ENCODE measurements around the gene CCDC88C. TPM values are rescaled to one million over a fixed set of nuclear protein-coding genes. Genes with fewer than 3 reads are reported as not detected.

The CCDC88C gene
- total RNA-seq, 1 donor from 2014 or later = 9.4 TPM

DNA sequence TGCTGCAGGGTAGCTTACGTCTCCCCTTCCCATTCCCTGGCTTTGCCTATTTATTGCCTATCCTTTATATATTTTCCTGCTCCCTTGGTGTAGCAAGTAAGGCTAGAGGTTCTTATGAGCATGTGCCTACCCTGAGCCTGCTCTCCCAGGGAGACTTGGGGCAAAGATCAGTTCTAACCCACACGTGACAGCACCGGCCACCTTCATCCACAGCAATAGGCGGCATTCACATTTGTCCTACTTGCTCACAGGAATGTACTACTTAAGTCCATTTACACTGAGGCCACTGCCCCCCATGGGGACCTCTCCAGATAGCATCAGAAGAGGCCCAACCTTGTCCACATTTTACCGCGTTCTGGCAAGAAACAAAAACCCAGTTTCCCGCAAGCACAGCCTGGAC lies 181.8 kb downstream of the CCDC88C start:
- Histone ChIP-seq H3K27me3 (ENCODE audit: control insufficient read depth in 3 of 3, insufficient read depth in 3 of 3, low read length in 3 of 3) (no peaks in the 10 kb centered on the region), H3K4me1 (ENCODE audit: control insufficient read depth in 3 of 3, insufficient read depth in 3 of 3, low read length in 3 of 3) (peaks cover 2 to 7% (median 2%) of the 10 kb centered on the region in 3 donors), H3K36me3 (ENCODE audit: control insufficient read depth in 3 of 3, insufficient read depth in 3 of 3, low read length in 3 of 3) (peaks cover 0 to 5% (median 0%) of the 10 kb centered on the region in 3 donors), H3K4me3 (ENCODE audit: low read length in 3 of 3) (no peak overlapping the region), H3K9ac (ENCODE audit: low read depth in 1 of 3, low read length in 3 of 3) (no peak overlapping the region), H3K27ac (ENCODE audit: low read depth, low read length) (no peak overlapping the region), H3K9me3 (ENCODE audit: control insufficient read depth in 3 of 3, low read length in 3 of 3) (peaks cover 0 to 4% (median 0%) of the 10 kb centered on the region in 3 donors)

DNA sequence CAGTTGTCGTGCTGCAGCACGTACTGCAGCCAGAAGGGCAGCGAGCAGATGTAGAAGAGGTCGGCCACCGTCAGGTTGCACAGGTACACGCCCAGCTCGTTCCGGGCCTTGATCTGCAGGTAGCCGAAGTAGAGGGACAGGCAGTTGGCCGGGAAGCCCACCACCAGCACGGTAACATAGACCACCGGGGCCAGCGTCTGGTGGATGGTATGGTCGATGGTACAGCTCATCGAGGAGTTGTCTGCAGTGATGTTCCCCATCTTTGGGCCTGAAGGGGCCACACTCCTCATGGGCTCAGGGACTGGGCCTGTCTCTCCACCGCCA lies 182.9 kb downstream of the CCDC88C start:
- H3K4me1 ChIP-seq (ENCODE audit: control insufficient read depth in 3 of 3, insufficient read depth in 3 of 3, low read length in 3 of 3) = peaks cover 2 to 7% (median 2%) of the 10 kb centered on the region in 3 donors
- peaks cover 0 to 8% (median 4%) of the 10 kb centered on the region in 3 donors for H3K36me3 ChIP-seq (ENCODE audit: control insufficient read depth in 3 of 3, insufficient read depth in 3 of 3, low read length in 3 of 3)
- no peak overlapping the region for H3K27ac ChIP-seq (ENCODE audit: low read depth, low read length)
- no peak overlapping the region for H3K9ac ChIP-seq (ENCODE audit: low read depth in 1 of 3, low read length in 3 of 3)
- peaks cover 0 to 4% (median 0%) of the 10 kb centered on the region in 3 donors for H3K9me3 ChIP-seq (ENCODE audit: control insufficient read depth in 3 of 3, low read length in 3 of 3)
- H3K27me3 ChIP-seq (ENCODE audit: control insufficient read depth in 3 of 3, insufficient read depth in 3 of 3, low read length in 3 of 3) = no peaks in the 10 kb centered on the region
- no peak overlapping the region for H3K4me3 ChIP-seq (ENCODE audit: low read length in 3 of 3)

DNA sequence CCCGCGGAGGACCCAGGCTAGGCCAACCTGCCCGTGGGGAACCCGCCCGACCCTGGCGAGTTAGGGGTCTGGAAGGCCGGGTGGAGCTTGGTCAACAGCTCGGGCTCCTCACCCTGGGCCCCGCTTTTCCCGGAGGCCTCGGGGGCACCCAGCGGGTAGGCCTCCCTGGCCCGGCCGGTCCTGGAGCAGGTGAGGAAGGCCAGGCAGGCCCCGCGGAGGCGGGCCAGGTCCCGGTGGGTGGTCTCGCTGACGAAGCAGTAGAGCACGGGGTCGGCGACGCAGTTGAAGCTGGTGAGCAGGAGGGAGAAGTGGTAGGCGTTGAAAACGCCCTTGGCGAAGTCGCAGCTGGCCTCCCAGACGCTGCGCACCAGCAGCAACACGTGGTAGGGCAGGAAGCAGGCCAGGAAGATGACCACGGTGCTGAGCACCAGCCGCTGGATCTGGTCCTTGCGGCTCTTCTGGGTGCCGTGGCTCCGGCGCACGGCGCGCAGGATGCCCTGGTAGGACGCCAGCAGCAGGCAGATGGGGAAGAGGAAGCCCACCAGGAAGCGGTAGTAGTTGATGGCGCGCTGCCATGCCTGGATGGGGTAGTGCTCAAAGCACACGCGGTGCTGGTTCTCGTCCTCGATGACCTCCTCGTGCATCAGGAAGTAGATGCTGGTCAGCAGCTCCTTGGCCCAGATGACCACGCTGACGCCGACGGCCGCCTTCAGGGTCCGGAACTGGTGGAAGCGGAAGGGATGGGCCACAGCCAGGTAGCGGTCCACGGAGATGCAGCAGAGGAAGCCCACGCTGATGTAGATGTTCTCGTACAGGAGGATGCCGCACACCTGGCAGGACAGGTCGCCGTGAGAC lies 183.5 kb downstream of the CCDC88C start:
- H3K27ac ChIP-seq (ENCODE audit: low read depth, low read length) = no peak overlapping the region
- H3K4me1 ChIP-seq (ENCODE audit: control insufficient read depth in 3 of 3, insufficient read depth in 3 of 3, low read length in 3 of 3) = peaks cover 2 to 7% (median 2%) of the 10 kb centered on the region in 3 donors
- no peak overlapping the region for H3K4me3 ChIP-seq (ENCODE audit: low read length in 3 of 3)
- peaks cover 0 to 4% (median 0%) of the 10 kb centered on the region in 3 donors for H3K9me3 ChIP-seq (ENCODE audit: control insufficient read depth in 3 of 3, low read length in 3 of 3)
- H3K9ac ChIP-seq (ENCODE audit: low read depth in 1 of 3, low read length in 3 of 3) = no peak overlapping the region
- H3K27me3 ChIP-seq (ENCODE audit: control insufficient read depth in 3 of 3, insufficient read depth in 3 of 3, low read length in 3 of 3) = no peaks in the 10 kb centered on the region
- H3K36me3 ChIP-seq (ENCODE audit: control insufficient read depth in 3 of 3, insufficient read depth in 3 of 3, low read length in 3 of 3) = peaks cover 0 to 13% (median 10%) of the 10 kb centered on the region in 3 donors

DNA sequence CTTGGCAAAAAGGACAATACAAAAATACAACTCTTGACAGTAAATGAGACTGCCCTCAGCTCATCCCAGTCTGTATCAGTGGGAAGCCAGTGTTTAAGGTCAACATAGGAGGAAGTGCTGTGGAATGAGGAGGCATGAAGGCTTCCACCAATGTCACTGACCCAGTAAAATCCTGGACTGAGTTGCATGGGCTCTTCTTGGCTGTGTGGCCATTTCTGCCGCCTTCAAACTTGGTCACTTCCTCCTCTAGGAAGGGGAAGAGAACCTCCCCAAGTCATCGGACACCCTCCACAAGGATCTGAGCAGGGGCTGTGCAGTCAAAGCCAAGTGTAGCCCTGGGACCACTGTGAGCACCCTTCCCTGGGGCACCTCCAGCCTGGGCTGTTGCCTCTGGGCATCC lies 185.0 kb downstream of the CCDC88C start:
- no peaks in the 10 kb centered on the region for H3K27me3 ChIP-seq (ENCODE audit: control insufficient read depth in 3 of 3, insufficient read depth in 3 of 3, low read length in 3 of 3)
- H3K9me3 ChIP-seq (ENCODE audit: control insufficient read depth in 3 of 3, low read length in 3 of 3) = peaks cover 0 to 4% (median 0%) of the 10 kb centered on the region in 3 donors
- no peak overlapping the region for H3K9ac ChIP-seq (ENCODE audit: low read depth in 1 of 3, low read length in 3 of 3)
- H3K27ac ChIP-seq (ENCODE audit: low read depth, low read length) = no peak overlapping the region
- no peak overlapping the region for H3K4me3 ChIP-seq (ENCODE audit: low read length in 3 of 3)
- H3K4me1 ChIP-seq (ENCODE audit: control insufficient read depth in 3 of 3, insufficient read depth in 3 of 3, low read length in 3 of 3) = peaks cover 2 to 7% (median 2%) of the 10 kb centered on the region in 3 donors
- peaks cover 7 to 18% (median 16%) of the 10 kb centered on the region in 3 donors for H3K36me3 ChIP-seq (ENCODE audit: control insufficient read depth in 3 of 3, insufficient read depth in 3 of 3, low read length in 3 of 3)

GRCh38 chr14:91232052-91232451 lies 185.6 kb downstream of the CCDC88C start:
- H3K36me3 ChIP-seq (ENCODE audit: control insufficient read depth in 3 of 3, insufficient read depth in 3 of 3, low read length in 3 of 3) = peaks cover 12 to 22% (median 16%) of the 10 kb centered on the region in 3 donors
- H3K9me3 ChIP-seq (ENCODE audit: control insufficient read depth in 3 of 3, low read length in 3 of 3) = peaks cover 0 to 4% (median 0%) of the 10 kb centered on the region in 3 donors
- no peak overlapping the region for H3K4me3 ChIP-seq (ENCODE audit: low read length in 3 of 3)
- peaks cover 2 to 7% (median 2%) of the 10 kb centered on the region in 3 donors for H3K4me1 ChIP-seq (ENCODE audit: control insufficient read depth in 3 of 3, insufficient read depth in 3 of 3, low read length in 3 of 3)
- no peak overlapping the region for H3K9ac ChIP-seq (ENCODE audit: low read depth in 1 of 3, low read length in 3 of 3)
- H3K27me3 ChIP-seq (ENCODE audit: control insufficient read depth in 3 of 3, insufficient read depth in 3 of 3, low read length in 3 of 3) = no peaks in the 10 kb centered on the region
- H3K27ac ChIP-seq (ENCODE audit: low read depth, low read length) = no peak overlapping the region

DNA sequence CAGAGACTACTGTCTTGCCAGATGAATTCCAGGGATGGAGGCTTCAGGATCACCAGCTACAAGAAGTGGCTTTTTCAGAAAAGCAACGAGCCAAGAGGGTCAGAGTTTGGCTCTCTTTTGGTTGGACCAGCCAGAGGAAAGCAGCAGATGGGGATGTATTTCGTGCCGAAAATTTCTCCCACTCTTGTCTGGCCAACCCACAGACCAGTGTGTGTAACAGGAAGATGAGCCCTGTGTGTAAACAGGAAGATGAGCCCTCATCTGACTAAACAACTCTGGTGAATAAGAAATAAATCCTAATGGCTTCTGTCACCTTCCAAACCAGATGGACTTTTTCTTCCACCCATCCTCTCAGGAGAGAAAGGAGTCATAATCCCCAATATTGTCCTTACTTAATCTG lies 186.2 kb downstream of the CCDC88C start:
- Histone ChIP-seq H3K4me1 (ENCODE audit: control insufficient read depth in 3 of 3, insufficient read depth in 3 of 3, low read length in 3 of 3) (peaks cover 2 to 7% (median 2%) of the 10 kb centered on the region in 3 donors), H3K27me3 (ENCODE audit: control insufficient read depth in 3 of 3, insufficient read depth in 3 of 3, low read length in 3 of 3) (no peaks in the 10 kb centered on the region), H3K9me3 (ENCODE audit: control insufficient read depth in 3 of 3, low read length in 3 of 3) (peaks cover 0 to 4% (median 0%) of the 10 kb centered on the region in 3 donors), H3K9ac (ENCODE audit: low read depth in 1 of 3, low read length in 3 of 3) (no peak overlapping the region), H3K4me3 (ENCODE audit: low read length in 3 of 3) (no peak overlapping the region), H3K27ac (ENCODE audit: low read depth, low read length) (no peak overlapping the region), H3K36me3 (ENCODE audit: control insufficient read depth in 3 of 3, insufficient read depth in 3 of 3, low read length in 3 of 3) (peaks cover 12 to 22% (median 16%) of the 10 kb centered on the region in 3 donors)

DNA sequence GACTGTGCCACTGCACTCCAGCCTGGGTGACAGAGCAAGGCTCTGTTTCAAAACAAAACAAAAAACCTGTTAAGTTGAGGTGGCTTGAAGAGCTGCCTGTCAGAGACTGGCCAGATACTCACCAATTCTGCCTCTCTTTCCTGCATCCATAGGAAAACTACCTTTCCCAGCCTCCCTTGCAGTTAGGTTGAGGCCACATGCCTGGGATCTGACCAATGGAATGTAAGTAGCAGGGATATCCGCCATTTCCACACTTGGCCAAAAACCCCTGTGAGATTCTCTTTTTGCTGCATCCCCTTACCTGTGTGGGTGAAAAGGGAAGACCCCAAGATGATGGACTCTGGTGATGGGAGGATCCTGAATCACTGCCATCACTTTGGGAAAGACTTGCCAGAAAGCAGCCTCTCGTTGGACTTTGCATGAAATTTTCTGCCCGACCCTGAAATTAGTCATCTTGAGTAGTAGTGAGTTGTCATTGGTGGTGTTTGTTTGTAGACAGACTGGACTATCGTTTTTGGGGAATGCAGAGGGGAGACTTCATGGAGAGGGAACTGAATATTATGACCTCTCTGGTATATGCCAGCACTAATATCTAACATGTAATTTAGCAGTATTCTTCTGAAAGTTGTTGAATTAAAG lies 187.1 kb downstream of the CCDC88C start:
- no peak overlapping the region for H3K27ac ChIP-seq (ENCODE audit: low read depth, low read length)
- no peak overlapping the region for H3K9ac ChIP-seq (ENCODE audit: low read depth in 1 of 3, low read length in 3 of 3)
- peaks cover 12 to 22% (median 16%) of the 10 kb centered on the region in 3 donors for H3K36me3 ChIP-seq (ENCODE audit: control insufficient read depth in 3 of 3, insufficient read depth in 3 of 3, low read length in 3 of 3)
- no peak overlapping the region for H3K4me3 ChIP-seq (ENCODE audit: low read length in 3 of 3)
- no peaks in the 10 kb centered on the region for H3K27me3 ChIP-seq (ENCODE audit: control insufficient read depth in 3 of 3, insufficient read depth in 3 of 3, low read length in 3 of 3)
- H3K9me3 ChIP-seq (ENCODE audit: control insufficient read depth in 3 of 3, low read length in 3 of 3) = peaks cover 0 to 4% (median 0%) of the 10 kb centered on the region in 3 donors
- peaks cover 2 to 7% (median 2%) of the 10 kb centered on the region in 3 donors for H3K4me1 ChIP-seq (ENCODE audit: control insufficient read depth in 3 of 3, insufficient read depth in 3 of 3, low read length in 3 of 3)

DNA sequence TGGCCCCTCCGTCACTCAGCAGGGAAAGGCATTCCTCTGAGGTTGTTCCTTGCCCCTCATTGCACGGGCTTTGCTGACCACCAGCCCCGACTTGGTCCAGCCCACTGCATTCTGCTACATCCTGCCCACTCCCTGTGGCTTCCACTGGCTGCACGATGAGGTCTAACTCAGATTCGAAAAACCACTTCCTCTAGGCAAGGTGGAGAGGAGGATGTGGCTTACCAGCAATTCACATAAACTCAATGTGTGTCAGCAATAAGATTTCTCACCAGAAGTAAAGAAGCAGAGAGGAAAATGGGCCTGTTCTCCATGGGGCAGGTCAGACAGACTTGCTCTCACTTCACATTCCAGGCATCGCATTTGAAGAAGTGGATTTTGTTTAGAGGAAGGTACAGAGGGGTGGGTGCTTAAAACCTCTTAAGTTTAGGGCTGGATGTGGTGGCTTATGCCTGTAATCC lies 187.8 kb downstream of the CCDC88C start:
- peaks cover 0 to 4% (median 0%) of the 10 kb centered on the region in 3 donors for H3K9me3 ChIP-seq (ENCODE audit: control insufficient read depth in 3 of 3, low read length in 3 of 3)
- no peak overlapping the region for H3K27ac ChIP-seq (ENCODE audit: low read depth, low read length)
- no peaks in the 10 kb centered on the region for H3K27me3 ChIP-seq (ENCODE audit: control insufficient read depth in 3 of 3, insufficient read depth in 3 of 3, low read length in 3 of 3)
- peaks cover 20 to 29% (median 20%) of the 10 kb centered on the region in 3 donors for H3K36me3 ChIP-seq (ENCODE audit: control insufficient read depth in 3 of 3, insufficient read depth in 3 of 3, low read length in 3 of 3)
- H3K4me3 ChIP-seq (ENCODE audit: low read length in 3 of 3) = no peak overlapping the region
- no peak overlapping the region for H3K9ac ChIP-seq (ENCODE audit: low read depth in 1 of 3, low read length in 3 of 3)
- peaks cover 2 to 7% (median 2%) of the 10 kb centered on the region in 3 donors for H3K4me1 ChIP-seq (ENCODE audit: control insufficient read depth in 3 of 3, insufficient read depth in 3 of 3, low read length in 3 of 3)

DNA sequence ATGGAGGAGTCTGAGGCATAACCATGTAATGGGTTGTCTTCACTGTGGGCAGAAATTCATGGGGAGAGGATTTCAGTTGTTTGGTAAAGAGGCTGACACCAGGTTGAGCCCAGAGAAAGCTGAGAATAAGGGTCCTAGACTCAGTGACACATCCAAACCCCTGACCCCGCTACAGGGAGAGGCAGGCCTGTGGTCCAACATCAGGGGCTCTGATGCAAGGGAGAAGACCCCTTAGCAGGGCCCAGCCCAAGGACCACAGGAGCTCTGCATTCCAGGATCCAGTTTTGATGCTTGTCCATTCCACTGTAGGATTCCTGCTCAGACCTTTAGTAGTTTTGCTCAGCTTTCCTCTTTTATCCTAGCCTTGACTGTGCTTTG lies 188.6 kb downstream of the CCDC88C start:
- Histone ChIP-seq H3K36me3 (ENCODE audit: control insufficient read depth in 3 of 3, insufficient read depth in 3 of 3, low read length in 3 of 3) (peaks cover 23 to 36% (median 26%) of the 10 kb centered on the region in 3 donors), H3K9me3 (ENCODE audit: control insufficient read depth in 3 of 3, low read length in 3 of 3) (peaks cover 0 to 2% (median 0%) of the 10 kb centered on the region in 3 donors), H3K4me1 (ENCODE audit: control insufficient read depth in 3 of 3, insufficient read depth in 3 of 3, low read length in 3 of 3) (peaks cover 2 to 7% (median 2%) of the 10 kb centered on the region in 3 donors), H3K27me3 (ENCODE audit: control insufficient read depth in 3 of 3, insufficient read depth in 3 of 3, low read length in 3 of 3) (no peaks in the 10 kb centered on the region), H3K4me3 (ENCODE audit: low read length in 3 of 3) (no peak overlapping the region), H3K27ac (ENCODE audit: low read depth, low read length) (no peak overlapping the region), H3K9ac (ENCODE audit: low read depth in 1 of 3, low read length in 3 of 3) (no peak overlapping the region)
